A673 (cell line): ENCODE results near the gene CENPM. TPM values are rescaled to one million over a fixed set of nuclear protein-coding genes. Genes with fewer than 3 reads are reported as not detected.

Experiments used
- BruUV-seq: library from RNA; stranded (reverse); fragments of 400-500 nt; replicated peaks from 2 replicates; lab custom pipeline; 2021; lab: Mats Ljungman, UMichigan
- CTCF ChIA-PET: fragments of 300-600 bp; sonication (Branson Sonifier 250); formaldehyde crosslinking; loops from one replicate; lab custom pipeline; 2022; ENCODE audit warnings: antibody characterized with exemption; lab: Charles Lee
- POLR2A ChIA-PET: fragments of 300-600 bp; sonication (Branson Sonifier 250); formaldehyde crosslinking; loops from one replicate; lab custom pipeline; 2022; ENCODE audit warnings: antibody characterized with exemption; ENCODE audit not compliant: low non-redundant PET; lab: Charles Lee
- DNase-seq: peaks from one replicate; pipeline ENCODE4 v3.0.0-alpha.2; 2015; ENCODE audit warnings: low spot score
- H3K27ac ChIP-seq: fragments of 200-600 bp; sonication (generic); 2 replicates; pipeline ENCODE4 v1.5.1; 2016; ENCODE audit warnings: mixed run types, low read depth, mild to moderate bottlenecking, mixed read lengths, antibody characterized with exemption, low read length; ENCODE audit not compliant: poor library complexity, severe bottlenecking
- H3K27me3 ChIP-seq: fragments of 200-600 bp; sonication (generic); replicated peaks from 2 replicates; pipeline ENCODE4 v1.6.1; 2017; ENCODE audit warnings: mixed run types, low read depth, mild to moderate bottlenecking, mixed read lengths, antibody characterized with exemption, low read length; ENCODE audit not compliant: insufficient read depth, poor library complexity
- H3K36me3 ChIP-seq: fragments of 200-600 bp; sonication (generic); 2 replicates; pipeline ENCODE4 v1.6.1; 2016; ENCODE audit warnings: mixed run types, mild to moderate bottlenecking, mixed read lengths, antibody characterized with exemption, low read length; ENCODE audit not compliant: insufficient read depth, poor library complexity, severe bottlenecking
- H3K4me1 ChIP-seq: fragments of 200-600 bp; sonication (generic); 2 replicates; pipeline ENCODE4 v1.6.1; 2017; ENCODE audit warnings: mixed run types, mild to moderate bottlenecking, mixed read lengths, antibody characterized with exemption, low read length; ENCODE audit not compliant: insufficient read depth, poor library complexity, severe bottlenecking
- H3K4me3 ChIP-seq: fragments of 200-600 bp; sonication (generic); 2 replicates; pipeline ENCODE4 v1.5.1; 2016; ENCODE audit warnings: low read depth, mixed run types, mild to moderate bottlenecking, mixed read lengths, low read length; ENCODE audit not compliant: poor library complexity, severe bottlenecking
- H3K9me3 ChIP-seq: fragments of 200-600 bp; sonication (generic); 2 replicates; pipeline ENCODE4 v1.6.1; 2016; ENCODE audit warnings: mixed run types, low read depth, mild to moderate bottlenecking, mixed read lengths, antibody characterized with exemption, low read length; ENCODE audit not compliant: poor library complexity, severe bottlenecking
- EZH2 ChIP-seq: fragments of 200-600 bp; sonication (generic); IDR thresholded peaks from 2 replicates; pipeline ENCODE4 v1.6.1; 2017; ENCODE audit warnings: borderline replicate concordance, low read depth, mild to moderate bottlenecking, mixed read lengths, antibody characterized with exemption, low read length; ENCODE audit not compliant: poor library complexity, severe bottlenecking
- intact Hi-C: fragments of 100-400 bp; cut with micrococcal nuclease; formaldehyde crosslinking; loops from one replicate; pipeline ENCODE4 v1.10.0; 2022; ENCODE audit not compliant: unreplicated experiment
- total RNA-seq: library from RNA; stranded (reverse); gene quantifications from 2 replicates; pipeline ENCODE4 v1.2.3, GENCODE V29; 2021
- TF ChIP-seq, protein P1 (sequence below): fragments of 300-800, 200-600 bp; sonication (generic); conservative IDR thresholded peaks from 2 replicates; pipeline ENCODE4 v1.5.1; 2017; ENCODE audit warnings: low read depth, mild to moderate bottlenecking, antibody characterized with exemption, low read length, moderate library complexity, mixed read lengths

Gene CENPM
- total RNA-seq, 1 experiment from 2014 or later, result 67.2 TPM

GRCh38 chr22:41964112-41964491 lies 17.1 kb upstream of the CENPM start:
- intact Hi-C loops, result no loop called here
- CTCF ChIA-PET, result interaction anchor here (0.5 kb wide), 1 partner anchor 21 kb away, joined by 3 read pairs; no protein-coding TSS in a partner anchor
- no TSS peak for BruUV-seq
- Histone ChIP-seq H3K27ac (no peak overlapping the region), H3K4me1 (peaks cover 19% of the 10 kb centered on the region), H3K36me3 (no peaks in the 10 kb centered on the region), H3K4me3 (no peak overlapping the region), H3K9me3 (no peaks in the 10 kb centered on the region), H3K27me3 (no peaks in the 10 kb centered on the region)
- no peak for DNase-seq
- no peak for TF ChIP-seq EZH2
- TF ChIP-seq, protein P1, sequence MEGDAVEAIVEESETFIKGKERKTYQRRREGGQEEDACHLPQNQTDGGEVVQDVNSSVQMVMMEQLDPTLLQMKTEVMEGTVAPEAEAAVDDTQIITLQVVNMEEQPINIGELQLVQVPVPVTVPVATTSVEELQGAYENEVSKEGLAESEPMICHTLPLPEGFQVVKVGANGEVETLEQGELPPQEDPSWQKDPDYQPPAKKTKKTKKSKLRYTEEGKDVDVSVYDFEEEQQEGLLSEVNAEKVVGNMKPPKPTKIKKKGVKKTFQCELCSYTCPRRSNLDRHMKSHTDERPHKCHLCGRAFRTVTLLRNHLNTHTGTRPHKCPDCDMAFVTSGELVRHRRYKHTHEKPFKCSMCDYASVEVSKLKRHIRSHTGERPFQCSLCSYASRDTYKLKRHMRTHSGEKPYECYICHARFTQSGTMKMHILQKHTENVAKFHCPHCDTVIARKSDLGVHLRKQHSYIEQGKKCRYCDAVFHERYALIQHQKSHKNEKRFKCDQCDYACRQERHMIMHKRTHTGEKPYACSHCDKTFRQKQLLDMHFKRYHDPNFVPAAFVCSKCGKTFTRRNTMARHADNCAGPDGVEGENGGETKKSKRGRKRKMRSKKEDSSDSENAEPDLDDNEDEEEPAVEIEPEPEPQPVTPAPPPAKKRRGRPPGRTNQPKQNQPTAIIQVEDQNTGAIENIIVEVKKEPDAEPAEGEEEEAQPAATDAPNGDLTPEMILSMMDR, result no peak
- POLR2A ChIA-PET, result no interaction called here

DNA sequence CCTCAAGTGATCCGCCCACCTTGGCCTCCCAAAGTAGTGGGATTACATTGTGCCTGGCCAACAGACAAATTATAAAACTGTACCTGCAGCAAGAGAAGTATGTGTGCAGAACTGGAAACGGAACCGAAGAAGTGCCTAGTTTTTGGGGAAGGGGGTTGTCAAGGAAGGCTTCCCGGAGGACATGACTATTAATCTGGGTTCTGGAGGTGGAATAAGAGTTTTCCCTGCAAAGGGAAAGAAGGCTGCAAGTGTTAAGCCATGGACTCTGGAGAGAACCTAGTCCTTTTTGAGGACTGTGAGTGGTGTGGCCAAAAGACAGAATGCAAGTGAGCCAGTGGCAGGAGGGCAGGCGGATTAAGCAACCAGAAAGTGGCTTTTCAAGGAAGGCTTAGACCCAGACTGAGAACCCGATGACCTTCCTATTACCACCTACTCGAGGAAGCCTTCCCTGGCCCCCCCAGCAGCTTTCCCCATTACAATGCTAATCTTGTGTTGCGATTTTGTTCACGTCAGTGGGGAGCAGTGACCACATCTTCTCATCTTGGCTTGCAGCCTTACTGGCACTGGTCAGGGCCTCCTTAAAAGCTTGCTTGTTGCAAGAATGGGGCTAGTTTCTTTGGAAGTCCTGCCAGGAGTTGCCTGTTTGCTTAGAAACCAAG lies 16.6 kb upstream of the CENPM start:
- ChIA-PET CTCF (no interaction called here), POLR2A (no interaction called here)
- BruUV-seq, result no TSS peak
- intact Hi-C loops, result no loop called here
- Histone ChIP-seq H3K4me1 (peaks cover 14% of the 10 kb centered on the region), H3K36me3 (no peaks in the 10 kb centered on the region), H3K9me3 (no peaks in the 10 kb centered on the region), H3K27ac (no peak overlapping the region), H3K4me3 (no peak overlapping the region), H3K27me3 (no peaks in the 10 kb centered on the region)
- no peak for DNase-seq
- TF ChIP-seq, protein P1, result no peak
- TF ChIP-seq EZH2, result no peak

DNA sequence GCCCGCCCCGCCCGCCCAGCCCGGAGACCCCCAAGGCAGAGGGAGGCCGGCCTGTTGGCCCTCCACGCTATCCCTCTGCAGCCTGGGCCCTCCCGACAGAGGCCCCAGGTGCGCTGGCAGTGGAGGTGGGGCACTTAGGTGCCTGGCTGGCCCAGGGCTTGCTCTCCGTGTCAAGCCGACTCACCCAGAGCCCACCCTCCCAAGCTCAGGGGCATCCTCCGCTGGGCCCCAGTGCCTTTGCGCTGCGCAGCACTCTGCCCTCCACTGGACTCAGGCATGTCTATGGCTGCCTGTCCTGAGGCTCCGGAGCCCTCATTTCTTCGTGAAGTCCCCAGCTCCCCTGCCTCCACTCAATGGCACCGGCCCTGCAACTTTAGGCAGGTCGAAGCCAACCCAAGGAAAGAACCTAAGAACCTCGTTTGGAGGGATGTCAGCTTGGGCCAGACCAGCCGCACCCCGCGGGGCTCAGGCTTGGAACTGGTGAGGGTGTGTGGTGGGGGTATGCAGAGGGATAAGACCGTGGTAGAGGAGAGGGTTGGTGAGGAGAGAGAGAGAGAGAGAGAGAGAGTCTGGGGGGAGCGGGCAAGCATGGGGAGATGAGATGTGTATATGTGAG lies 11.1 kb upstream of the CENPM start:
- POLR2A ChIA-PET, result no interaction called here
- H3K36me3 ChIP-seq, result no peaks in the 10 kb centered on the region
- no peak for DNase-seq
- CTCF ChIA-PET, result no interaction called here
- no peak overlapping the region for H3K4me3 ChIP-seq
- intact Hi-C loops, result no loop called here
- TF ChIP-seq, protein P1, result no peak
- no peak for TF ChIP-seq EZH2
- no peaks in the 10 kb centered on the region for H3K9me3 ChIP-seq
- H3K4me1 ChIP-seq, result peaks cover 9% of the 10 kb centered on the region
- no peak overlapping the region for H3K27ac ChIP-seq
- H3K27me3 ChIP-seq, result no peaks in the 10 kb centered on the region
- no TSS peak for BruUV-seq
